Thymus (tissue), 11 donors: ENCODE results near the gene HSF2. TPM values are rescaled to one million over a fixed set of nuclear protein-coding genes. Genes with fewer than 3 reads are reported as not detected.
A peak's percentile ranks its signal among the peaks of the same experiment; 100 is the strongest.

ENCODE experiments used
- DNase-seq, 9 donors: peaks; one replicate each; pipeline ENCODE4 v3.0.0-alpha.2; 2013; ENCODE audit warnings: low spot score in 9 of 9, low read depth in 6 of 9, missing footprints in 1 of 9
- H3K27ac ChIP-seq, 2 donors: one replicate each; pipeline ENCODE4 v1.5.1; 2013; ENCODE audit warnings: control low read depth in 1 of 2, low read depth in 1 of 2, low read length in 1 of 2, mild to moderate bottlenecking in 1 of 2, moderate library complexity in 1 of 2
- H3K27me3 ChIP-seq, 2 donors: one replicate each; pipeline ENCODE4 v1.5.1; 2013; ENCODE audit warnings: low read length in 1 of 2; ENCODE audit not compliant: control insufficient read depth in 2 of 2, insufficient read depth in 1 of 2
- H3K36me3 ChIP-seq, 2 donors: one replicate each; pipeline ENCODE4 v1.5.1; 2013; ENCODE audit warnings: low read length in 1 of 2, mild to moderate bottlenecking in 1 of 2, moderate library complexity in 1 of 2; ENCODE audit not compliant: control insufficient read depth in 2 of 2, insufficient read depth in 2 of 2
- H3K4me1 ChIP-seq, 2 donors: one replicate each; pipeline ENCODE4 v1.5.1; 2013; ENCODE audit warnings: low read length in 2 of 2; ENCODE audit not compliant: control insufficient read depth in 2 of 2, insufficient read depth in 2 of 2
- H3K4me3 ChIP-seq, 2 donors: one replicate each; pipeline ENCODE4 v1.5.1; 2013; ENCODE audit warnings: low read length in 2 of 2, control low read depth in 1 of 2, mild to moderate bottlenecking in 1 of 2
- H3K9me3 ChIP-seq, 2 donors: one replicate each; pipeline ENCODE4 v1.5.1; 2013; ENCODE audit warnings: low read length in 1 of 2, mild to moderate bottlenecking in 1 of 2; ENCODE audit not compliant: control insufficient read depth in 2 of 2, insufficient read depth in 1 of 2
- whole genome bisulfite sequencing: extraction: QIAGEN DNeasy Blood & Tissue Kit; methylation state at CpG from one replicate; pipeline ENCODE4 v1.1.7; 2013; 5-methylcytosine and 5-hydroxymethylcytosine counted together
- polyA plus RNA-seq: library from polyadenylated mRNA; stranded (reverse); fragments of 200-250 nt; gene quantifications from one replicate; pipeline ENCODE4 v1.2.3, GENCODE V29; 2013
- total RNA-seq: library from RNA; stranded (reverse); fragments of 120-200 nt; gene quantifications from one replicate; pipeline ENCODE4 v1.2.4, GENCODE V29; 2013
- donor health status: healthy.

HSF2 gene
- total and polyA plus RNA-seq, 2 donors: 22.5 to 34.1 TPM

GRCh38 chr6:122406187-122406586 lies 6.7 kb downstream of the HSF2 start:
- no peak for DNase-seq
- Histone ChIP-seq H3K36me3 (no peaks in the 10 kb centered on the region), H3K4me1 (no peaks in the 10 kb centered on the region), H3K4me3 (no peak overlapping the region), H3K27ac (no peak overlapping the region), H3K27me3 (no peaks in the 10 kb centered on the region), H3K9me3 (no peaks in the 10 kb centered on the region)
- 97% methylated on average over 1 of the region's 1 CpG for WGBS

GRCh38 chr6:122407712-122408111 lies 8.3 kb downstream of the HSF2 start:
- peaks cover 3% of the 10 kb centered on the region in 2 donors for H3K36me3 ChIP-seq
- DNase-seq: no peak
- H3K27ac ChIP-seq: peak overlapping the region in 1 of 2 donors; percentile 60
- no peaks in the 10 kb centered on the region for H3K9me3 ChIP-seq
- H3K4me3 ChIP-seq: no peak overlapping the region
- 74% methylated on average over 4 of the region's 4 CpGs for WGBS
- no peaks in the 10 kb centered on the region for H3K27me3 ChIP-seq
- H3K4me1 ChIP-seq: no peaks in the 10 kb centered on the region

GRCh38 chr6:122408240-122408639 lies 8.8 kb downstream of the HSF2 start:
- H3K4me1 ChIP-seq: no peaks in the 10 kb centered on the region
- DNase-seq: no peak
- H3K27ac ChIP-seq: peak overlapping the region; percentile 65 to 80
- no peaks in the 10 kb centered on the region for H3K9me3 ChIP-seq
- no peaks in the 10 kb centered on the region for H3K27me3 ChIP-seq
- 95% methylated on average over 1 of the region's 1 CpG for WGBS
- peaks cover 3 to 6% of the 10 kb centered on the region in 2 donors for H3K36me3 ChIP-seq
- H3K4me3 ChIP-seq: no peak overlapping the region

GRCh38 chr6:122408702-122409458 lies 9.4 kb downstream of the HSF2 start:
- no peaks in the 10 kb centered on the region for H3K4me1 ChIP-seq
- WGBS: 63% methylated on average over 6 of the region's 6 CpGs
- peak overlapping the region; percentile 6 to 23 for H3K4me3 ChIP-seq
- no peaks in the 10 kb centered on the region for H3K27me3 ChIP-seq
- peaks cover 3 to 9% of the 10 kb centered on the region in 2 donors for H3K36me3 ChIP-seq
- no peaks in the 10 kb centered on the region for H3K9me3 ChIP-seq
- peak in 7 of 9 donors; percentile 29 to 77 (median 46) for DNase-seq
- H3K27ac ChIP-seq: peak overlapping the region; percentile 80 to 92

DNA sequence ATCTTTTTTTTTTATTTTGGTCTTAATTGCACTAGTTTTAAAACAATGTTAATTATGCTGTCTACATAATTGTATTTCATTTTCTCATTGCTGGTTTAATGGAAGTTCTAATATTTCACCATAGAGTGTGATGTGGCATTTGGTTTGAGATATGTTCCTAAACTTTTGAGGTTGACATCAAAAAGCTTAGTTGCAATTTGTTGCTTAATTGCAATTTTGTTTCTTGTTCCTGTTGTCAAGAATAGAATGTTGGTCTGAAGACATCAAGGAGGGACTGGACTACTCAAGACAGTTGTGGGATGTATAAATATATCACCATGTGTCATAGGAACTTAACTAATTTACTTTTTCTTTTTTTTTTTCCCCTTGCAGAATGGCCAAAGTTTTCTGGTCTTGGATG lies 12.5 kb downstream of the HSF2 start:
- Histone ChIP-seq H3K27ac (no peak overlapping the region), H3K4me3 (no peak overlapping the region), H3K27me3 (no peaks in the 10 kb centered on the region), H3K36me3 (peaks cover 3 to 12% of the 10 kb centered on the region in 2 donors), H3K4me1 (no peaks in the 10 kb centered on the region), H3K9me3 (no peaks in the 10 kb centered on the region)
- DNase-seq: no peak

DNA sequence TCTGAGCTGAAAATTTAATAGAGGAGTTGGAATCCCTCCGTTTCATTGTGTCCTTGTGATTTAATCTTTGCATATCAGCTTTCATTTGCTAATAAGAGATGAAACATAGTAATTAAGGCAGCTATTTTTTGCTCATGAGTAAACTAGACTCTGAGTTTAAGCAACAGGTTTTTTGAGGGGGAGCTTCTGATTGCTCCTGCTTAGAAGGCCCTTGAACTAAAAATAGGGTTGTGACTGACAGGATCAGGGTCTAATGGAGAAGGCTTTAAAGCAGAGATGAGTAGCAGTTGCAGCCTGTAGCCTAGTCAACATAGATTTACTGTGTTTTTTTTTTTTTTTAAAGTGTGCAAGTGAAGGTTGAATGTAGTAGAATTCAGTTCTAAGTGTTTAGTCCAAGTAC lies 17.4 kb downstream of the HSF2 start:
- H3K36me3 ChIP-seq: peaks cover 3 to 38% of the 10 kb centered on the region in 2 donors
- no peak overlapping the region for H3K27ac ChIP-seq
- H3K9me3 ChIP-seq: no peaks in the 10 kb centered on the region
- no peaks in the 10 kb centered on the region for H3K4me1 ChIP-seq
- no peak overlapping the region for H3K4me3 ChIP-seq
- no peak for DNase-seq
- WGBS: 97% methylated on average over 1 of the region's 1 CpG
- H3K27me3 ChIP-seq: no peaks in the 10 kb centered on the region

- 97% methylated on average over 2 of the region's 2 CpGs for WGBS
- H3K4me1 ChIP-seq: no peaks in the 10 kb centered on the region
- H3K27me3 ChIP-seq: no peaks in the 10 kb centered on the region
- H3K9me3 ChIP-seq: no peaks in the 10 kb centered on the region
- H3K27ac ChIP-seq: no peak overlapping the region
- DNase-seq: no peak
- H3K36me3 ChIP-seq: peaks cover 0 to 57% of the 10 kb centered on the region in 2 donors
- H3K4me3 ChIP-seq: no peak overlapping the region
These were observed 22.6 kb downstream of the HSF2 start for GRCh38 chr6:122422003-122422402.

DNA sequence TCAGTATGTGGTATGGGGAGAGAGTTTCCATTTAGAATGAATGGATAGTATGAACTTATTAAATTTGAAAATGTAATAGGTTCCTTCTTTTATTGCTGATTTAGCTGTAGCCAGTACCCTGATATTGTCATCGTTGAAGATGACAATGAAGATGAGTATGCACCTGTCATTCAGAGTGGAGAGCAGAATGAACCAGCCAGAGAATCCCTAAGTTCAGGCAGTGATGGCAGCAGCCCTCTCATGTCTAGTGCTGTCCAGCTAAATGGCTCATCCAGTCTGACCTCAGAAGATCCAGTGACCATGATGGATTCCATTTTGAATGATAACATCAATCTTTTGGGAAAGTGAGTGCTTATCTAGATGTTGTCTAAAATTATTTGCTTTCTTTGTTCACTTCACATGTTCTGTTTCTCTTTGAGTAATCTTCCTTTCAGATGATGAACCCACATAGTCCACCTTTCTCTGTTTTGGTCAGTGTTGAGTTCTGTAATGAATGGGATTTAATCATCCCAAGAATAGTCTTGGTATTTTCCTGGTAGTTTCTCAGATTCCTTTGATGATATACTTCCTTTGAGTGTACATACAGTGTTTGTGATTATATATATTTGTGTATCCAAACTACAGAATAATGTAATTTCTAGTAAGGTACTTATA lies 23.3 kb downstream of the HSF2 start:
- H3K9me3 ChIP-seq: no peaks in the 10 kb centered on the region
- peaks cover 0 to 56% of the 10 kb centered on the region in 2 donors for H3K36me3 ChIP-seq
- no peaks in the 10 kb centered on the region for H3K27me3 ChIP-seq
- no peak overlapping the region for H3K27ac ChIP-seq
- no peak for DNase-seq
- no peaks in the 10 kb centered on the region for H3K4me1 ChIP-seq
- no peak overlapping the region for H3K4me3 ChIP-seq
- WGBS: 98% methylated on average over 1 of the region's 1 CpG

- H3K27ac ChIP-seq: no peak overlapping the region
- peaks cover 0 to 52% of the 10 kb centered on the region in 2 donors for H3K36me3 ChIP-seq
- H3K4me3 ChIP-seq: no peak overlapping the region
- no peaks in the 10 kb centered on the region for H3K4me1 ChIP-seq
- no peaks in the 10 kb centered on the region for H3K9me3 ChIP-seq
- DNase-seq: no peak
- H3K27me3 ChIP-seq: no peaks in the 10 kb centered on the region
- WGBS: 96% methylated on average over 1 of the region's 1 CpG
These were observed 24.3 kb downstream of the HSF2 start for GRCh38 chr6:122423734-122424133.
